UCSD-AML1 (cell line): ENCODE data around the gene DELE1.

Experiments
- DNase-seq: peaks from one replicate; lab custom pipeline; 2025; ENCODE audit not compliant: unreplicated experiment; lab: John Stamatoyannopoulos, UW

DELE1 gene, protein sequence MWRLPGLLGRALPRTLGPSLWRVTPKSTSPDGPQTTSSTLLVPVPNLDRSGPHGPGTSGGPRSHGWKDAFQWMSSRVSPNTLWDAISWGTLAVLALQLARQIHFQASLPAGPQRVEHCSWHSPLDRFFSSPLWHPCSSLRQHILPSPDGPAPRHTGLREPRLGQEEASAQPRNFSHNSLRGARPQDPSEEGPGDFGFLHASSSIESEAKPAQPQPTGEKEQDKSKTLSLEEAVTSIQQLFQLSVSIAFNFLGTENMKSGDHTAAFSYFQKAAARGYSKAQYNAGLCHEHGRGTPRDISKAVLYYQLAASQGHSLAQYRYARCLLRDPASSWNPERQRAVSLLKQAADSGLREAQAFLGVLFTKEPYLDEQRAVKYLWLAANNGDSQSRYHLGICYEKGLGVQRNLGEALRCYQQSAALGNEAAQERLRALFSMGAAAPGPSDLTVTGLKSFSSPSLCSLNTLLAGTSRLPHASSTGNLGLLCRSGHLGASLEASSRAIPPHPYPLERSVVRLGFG

DNA sequence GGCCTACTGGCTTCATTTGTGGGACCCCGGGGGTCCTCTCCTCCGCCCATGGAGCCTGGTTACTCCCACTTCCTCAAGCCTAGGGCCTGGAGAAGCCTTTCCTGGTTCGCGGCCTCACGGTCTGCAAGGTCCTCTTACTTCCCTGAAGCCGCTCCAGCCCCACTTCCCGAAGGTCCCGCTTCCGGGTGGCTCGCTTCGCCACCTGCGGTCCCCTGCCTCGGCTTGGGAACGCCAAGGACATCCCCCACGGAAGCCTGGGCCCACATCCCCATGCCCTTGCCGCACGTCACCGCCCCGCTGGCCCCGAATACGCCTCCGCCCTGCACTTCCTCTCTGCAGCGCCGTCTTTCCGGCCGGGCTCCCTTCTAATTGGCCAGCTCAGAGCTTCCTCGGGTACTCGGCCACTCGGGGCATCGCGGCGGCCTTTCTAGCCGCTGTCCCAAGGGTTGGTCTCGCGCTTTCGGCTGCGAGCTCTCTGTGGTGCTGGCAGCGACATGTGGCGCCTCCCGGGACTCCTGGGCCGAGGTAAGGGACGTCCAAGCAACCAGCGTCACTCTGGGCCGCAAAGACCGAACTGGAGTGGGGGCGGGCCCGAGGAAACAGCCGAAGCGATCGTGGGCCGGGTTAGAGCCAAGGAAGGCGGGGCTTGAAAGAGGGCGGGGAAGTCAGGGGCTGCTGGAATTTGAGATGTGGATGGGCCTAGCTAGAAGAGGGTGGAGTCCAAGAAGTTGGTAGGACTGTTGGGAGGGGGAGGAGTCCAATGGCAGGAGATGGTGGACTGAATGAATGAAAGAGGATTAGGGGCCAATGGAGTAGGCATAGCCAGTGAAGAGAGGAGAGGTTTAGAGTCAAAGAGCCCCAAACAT, at the start of gene DELE1:
DELE1 (plus strand) TSS at position 424 of the 866 bp plus-strand sequence; CDS start at position 495, 71 bp downstream.
- DNase-seq: peak; percentile 95

DNA sequence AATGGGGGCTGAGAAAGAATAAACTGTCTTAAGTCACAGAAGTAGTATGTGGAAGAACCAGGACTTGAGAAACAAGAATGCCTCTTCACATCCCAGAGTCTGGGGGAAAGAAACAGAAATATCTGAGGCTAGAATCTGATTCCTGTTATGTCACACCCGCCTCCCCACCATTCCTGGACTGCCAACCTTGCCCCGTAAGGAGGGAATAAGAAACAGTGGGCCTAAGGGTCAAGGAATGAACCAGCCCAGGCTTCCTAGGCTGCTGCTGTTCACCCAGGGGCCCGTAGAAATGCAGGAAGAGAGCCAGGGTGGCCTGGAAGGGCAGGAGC, 49.8 kb upstream of the DELE1 start:
- DNase-seq: no peak

DNA sequence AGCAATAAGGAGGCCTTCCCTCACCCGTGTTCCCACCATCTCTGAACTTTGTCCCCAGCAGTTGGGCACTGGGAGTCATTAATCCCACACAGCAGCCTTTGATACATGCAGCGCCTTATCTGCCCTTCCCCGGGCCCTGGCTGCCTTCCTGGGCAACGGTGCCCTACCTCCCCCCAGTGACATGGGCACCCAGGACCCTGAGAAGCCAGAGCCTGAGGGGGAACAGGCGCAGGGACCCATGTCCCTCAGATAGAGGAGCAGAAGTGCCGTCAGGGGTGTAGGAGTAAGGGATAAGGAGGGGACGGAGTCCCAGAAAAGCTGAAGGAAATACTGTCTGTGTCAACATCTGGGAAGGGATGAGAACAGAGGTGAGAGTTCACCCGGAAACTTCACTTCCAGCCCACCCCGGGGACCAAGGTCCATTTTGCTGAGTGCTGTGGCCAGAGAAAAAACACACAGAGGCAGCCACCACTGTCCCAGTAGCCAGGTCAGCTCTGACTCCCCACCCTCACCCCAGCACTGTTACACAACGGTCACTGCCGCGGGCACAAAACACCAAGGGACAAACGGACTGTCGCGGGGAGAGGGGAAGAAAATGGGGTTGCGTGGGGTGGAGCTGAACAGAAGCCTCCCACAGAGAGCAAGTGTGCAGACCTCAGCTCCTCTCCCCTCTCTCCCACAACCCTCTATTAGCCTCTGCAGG, 49.3 kb upstream of the DELE1 start:
- DNase-seq: no peak

DNA sequence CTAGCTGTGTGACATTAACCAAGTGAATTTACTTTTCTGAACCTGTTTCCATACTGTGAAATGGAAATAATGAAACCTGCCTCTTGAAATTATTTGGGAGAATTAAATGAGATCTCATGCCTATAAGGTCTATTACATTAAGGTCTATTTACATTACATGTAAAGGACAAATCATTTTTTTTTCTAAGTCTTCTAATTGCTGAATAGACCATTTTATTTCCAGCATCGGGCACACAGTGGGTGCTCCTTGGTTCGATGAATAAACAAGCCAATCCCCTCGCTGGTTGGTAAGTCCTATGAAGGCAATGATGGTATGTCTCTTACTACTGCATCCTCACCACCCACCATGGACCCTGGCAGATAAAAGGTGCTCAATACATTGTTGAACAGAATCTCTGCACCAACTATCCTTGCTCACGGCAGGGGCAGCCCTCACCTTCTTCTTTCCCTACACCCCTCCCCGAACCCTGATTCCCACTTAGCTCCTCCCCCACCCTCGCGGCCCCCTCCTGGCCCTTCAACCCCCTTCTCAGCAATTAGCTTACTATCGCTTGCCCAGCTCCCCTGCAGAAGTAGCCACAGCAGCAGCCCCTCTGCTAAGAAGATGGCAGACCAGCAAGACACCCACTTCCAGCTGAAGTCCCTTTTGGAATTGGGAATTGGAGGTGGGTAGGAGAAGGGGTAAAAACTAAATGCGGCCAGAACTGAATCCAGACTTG, 48.5 kb upstream of the DELE1 start:
- no peak for DNase-seq

DNA sequence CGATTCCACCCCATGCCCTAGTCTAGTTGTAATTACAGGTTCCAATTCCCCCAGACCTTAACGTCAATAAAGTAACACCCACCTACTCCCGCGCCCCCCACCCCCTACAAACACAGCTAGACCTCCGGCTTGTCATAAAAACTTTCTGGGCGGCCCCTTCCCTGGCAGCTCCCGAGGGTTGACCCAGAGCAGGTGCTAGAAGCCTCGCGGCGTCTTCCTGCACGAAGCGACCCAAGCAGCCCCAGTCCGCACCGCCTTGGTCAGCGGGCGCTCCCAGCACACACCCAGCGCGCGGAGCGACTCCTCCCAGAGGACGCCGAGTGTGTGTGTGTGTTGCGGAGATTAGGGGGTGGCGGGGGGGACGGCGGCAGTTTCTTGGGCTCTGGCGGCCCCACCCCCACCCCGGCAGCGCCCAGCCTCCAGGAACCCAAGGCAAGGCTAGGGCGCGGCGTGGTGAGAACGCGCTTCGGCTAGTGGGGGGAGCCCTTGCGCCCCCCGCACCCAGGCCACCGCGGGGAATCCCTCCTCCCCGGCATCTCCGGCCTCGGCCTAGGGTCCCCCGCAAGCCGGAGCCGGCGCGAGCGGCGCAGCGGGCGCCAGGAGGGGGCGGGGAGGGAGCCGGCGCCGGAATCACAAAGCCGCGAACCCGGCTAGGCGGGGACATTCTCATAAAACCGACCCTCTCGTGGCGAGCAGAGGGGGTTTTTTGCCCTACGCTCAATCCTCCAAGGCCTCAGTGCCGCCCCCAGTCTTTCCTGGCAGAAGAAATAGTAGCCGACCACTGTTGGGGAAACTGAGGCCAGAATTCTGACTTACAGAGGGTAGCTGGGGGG, 47.7 kb upstream of the DELE1 start:
- no peak for DNase-seq

DNA sequence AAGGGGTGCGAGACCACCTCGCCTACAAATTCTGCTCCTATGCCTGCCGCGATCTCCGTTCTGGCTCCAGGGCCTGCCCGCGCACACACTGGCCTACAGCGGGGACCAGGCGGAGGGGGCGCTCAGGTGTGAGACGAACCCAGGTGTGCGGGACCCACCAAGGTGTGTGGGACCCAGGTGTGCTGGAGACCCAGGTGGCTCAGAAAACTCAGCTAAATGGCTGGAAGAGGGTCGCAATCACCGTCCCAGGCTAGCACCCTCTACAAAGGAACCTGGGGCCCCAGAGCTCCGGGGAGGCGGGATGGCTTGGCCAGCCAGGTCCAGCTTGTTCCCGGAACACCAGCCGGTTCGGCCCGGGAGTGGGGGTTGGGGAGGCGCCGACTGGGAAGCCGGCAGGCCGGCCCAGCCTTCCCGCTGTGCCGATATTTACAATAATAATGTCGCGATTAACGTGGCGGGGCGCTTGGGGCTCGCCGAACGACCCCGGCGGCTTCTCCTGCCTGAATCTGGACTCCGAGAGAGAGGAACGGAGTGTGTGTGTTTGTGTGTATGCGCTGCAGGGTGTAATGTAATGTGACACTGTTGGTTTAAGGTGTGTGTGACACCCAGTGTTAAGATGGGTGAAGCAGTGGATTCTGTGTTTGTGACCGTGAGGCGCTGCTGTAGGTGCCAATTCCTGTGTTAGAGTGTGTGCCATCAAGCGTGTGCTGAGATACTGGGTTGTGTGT, 46.9 kb upstream of the DELE1 start:
- DNase-seq: no peak

DNA sequence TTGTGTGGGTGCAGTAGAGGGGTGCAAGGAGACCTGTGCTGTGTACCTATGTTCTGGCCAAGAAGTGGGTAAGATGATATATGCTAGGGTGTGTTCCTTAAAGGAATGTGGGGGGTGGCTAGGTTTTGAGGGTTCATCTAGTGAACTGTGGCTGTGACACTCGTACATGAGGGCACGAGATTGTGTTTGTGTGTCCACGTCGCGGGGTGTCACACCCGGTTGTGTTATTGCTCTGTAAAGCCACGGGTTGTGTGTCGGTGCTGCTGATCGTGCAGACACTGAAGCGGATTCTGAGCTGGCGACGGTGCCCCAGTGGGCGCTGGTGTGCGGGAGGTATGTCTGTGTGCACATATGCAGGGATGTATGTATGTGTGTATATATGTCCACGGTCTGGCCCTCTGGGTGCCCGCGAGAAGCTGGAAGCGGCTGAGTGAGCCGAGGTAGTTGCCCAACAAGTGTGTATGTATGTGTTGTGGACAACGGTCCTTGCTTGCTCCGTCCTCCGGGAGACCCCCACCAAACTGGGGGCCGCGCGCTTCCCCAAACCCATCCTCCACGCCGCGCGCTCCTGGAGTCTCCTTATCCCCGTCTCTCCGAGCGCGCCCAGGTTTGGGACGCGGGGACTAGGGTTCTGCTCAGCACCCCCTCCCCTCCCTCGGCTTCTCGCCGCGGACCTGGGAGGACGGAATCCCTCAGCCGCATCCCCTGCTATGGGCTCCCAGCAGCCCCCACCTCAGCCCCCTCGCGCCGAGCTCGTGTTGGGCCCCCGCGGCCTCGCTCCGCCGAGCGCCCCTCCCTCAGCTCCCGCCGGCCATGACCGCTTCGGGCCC, 46.1 kb upstream of the DELE1 start:
- no peak for DNase-seq

DNA sequence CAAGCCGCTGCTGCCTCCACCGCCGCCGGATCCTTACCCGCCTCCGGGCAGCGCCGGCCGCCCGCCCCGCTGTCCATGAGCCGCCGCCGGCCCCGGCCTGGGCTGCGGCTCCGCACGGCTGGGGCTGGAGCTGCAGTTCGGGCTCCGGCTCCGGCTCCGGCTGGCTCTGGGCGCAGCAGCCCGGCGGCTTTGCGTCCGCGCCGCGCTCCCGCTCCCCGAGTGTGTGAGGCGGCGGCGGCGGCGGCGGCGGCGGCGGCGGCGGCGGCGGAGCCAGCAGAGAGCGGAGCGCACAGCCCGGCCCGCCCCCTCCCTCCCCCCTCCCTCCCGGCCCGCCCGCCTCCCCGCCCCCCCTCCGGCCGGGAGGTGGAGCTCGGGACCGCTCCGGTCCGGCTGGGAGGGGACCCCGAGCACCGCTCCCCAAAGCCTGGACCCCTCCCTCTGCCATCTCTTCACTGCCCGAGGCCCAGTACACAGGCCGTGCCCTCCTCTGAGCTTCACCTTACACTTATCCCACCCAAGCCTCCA, 45.4 kb upstream of the DELE1 start, which contains the start of gene PCDH1:
PCDH1 (minus strand) TSS at position 225 of the 525 bp plus-strand sequence; CDS start at position 77, 148 bp downstream.
- DNase-seq: no peak

DNA sequence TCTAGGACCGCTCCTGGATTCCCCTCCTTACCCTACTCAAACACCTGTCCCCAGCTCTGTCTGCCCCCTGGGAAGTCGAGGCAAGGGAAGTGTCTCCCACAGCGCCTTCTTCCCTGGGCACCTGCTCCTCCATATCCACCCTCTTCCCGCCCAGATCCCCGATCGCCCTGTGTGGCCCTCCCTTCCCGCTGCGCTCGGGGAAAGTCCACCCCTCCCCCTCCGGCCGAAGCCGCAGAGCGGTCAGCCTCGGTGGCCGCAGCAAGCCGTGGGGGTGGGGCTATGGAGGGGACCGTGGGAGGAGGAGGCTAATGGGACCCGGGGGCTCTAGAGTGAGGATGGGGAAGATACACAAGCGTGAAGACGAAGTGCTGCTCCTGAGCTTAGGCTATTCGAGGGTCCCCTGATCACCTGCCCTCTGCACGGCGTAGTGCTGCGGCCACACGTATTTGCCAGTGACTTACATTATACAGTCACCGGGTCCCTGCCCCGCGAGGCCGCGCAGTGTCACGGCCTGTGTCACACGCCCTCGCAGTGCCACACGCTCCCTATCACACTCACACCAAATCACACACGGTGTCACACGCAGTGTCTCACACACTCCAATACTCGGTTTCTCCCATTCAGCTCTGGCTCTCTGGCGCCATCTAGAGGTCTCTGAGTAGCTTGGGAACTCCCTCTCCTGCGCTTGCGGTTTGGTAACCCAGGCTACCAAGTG, 44.8 kb upstream of the DELE1 start:
- peak; percentile 81 for DNase-seq

DNA sequence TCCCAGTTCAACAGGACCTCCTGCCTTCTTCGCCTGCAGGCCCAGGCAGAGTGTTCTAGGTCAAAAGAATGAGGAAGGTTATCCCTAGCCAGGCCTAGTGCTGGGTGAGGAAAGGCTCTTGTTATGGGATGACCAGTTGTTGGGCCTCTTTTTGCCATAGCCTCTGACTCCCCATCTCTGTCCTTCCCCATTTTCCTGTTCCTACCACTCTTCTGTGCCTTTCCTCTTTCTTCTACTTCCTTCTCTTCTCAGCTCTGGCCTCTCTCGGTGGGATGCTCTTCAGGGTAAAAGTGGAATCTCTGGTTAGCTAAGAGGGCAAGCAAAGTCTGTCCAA, 44.3 kb upstream of the DELE1 start:
- no peak for DNase-seq

DNA sequence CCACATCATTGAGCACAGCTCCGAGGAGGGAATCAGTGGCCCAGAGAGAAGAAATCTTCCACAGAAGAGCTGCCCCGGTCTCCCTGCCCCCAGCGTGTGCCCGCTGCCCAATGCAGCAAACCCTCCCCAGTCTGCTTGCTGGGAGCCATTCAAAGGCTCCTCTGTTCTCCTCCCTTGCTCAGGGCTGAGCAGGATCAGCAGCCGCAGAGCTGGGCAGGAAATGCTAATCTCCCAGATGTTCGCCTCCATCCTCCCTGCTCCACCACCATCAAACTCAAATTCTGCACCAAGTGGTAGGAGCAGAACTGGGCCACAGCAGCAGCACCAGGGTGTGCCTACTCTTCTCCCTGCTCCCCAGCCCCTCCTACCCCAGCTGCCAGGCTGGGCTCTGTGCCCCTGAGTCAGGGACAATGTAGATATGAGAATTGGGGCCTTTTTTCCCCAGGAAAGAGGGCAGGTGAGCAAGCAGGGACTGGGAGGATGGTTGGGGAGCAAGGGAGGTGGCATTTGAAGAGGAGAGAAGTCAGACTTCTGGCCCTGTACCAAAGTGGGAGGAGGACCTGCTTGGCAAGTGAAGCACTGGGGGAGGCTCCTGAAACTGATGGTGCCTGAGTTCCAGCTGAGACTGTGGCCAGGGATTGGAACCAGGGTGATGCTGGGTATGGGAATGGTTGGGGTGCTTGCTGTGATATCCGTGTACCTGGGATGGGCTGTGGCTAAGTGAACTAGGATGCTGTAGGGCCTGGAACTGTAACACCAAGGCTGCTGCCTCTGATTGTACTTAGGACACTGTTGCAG, 43.5 kb upstream of the DELE1 start:
- DNase-seq: peak; percentile 27

DNA sequence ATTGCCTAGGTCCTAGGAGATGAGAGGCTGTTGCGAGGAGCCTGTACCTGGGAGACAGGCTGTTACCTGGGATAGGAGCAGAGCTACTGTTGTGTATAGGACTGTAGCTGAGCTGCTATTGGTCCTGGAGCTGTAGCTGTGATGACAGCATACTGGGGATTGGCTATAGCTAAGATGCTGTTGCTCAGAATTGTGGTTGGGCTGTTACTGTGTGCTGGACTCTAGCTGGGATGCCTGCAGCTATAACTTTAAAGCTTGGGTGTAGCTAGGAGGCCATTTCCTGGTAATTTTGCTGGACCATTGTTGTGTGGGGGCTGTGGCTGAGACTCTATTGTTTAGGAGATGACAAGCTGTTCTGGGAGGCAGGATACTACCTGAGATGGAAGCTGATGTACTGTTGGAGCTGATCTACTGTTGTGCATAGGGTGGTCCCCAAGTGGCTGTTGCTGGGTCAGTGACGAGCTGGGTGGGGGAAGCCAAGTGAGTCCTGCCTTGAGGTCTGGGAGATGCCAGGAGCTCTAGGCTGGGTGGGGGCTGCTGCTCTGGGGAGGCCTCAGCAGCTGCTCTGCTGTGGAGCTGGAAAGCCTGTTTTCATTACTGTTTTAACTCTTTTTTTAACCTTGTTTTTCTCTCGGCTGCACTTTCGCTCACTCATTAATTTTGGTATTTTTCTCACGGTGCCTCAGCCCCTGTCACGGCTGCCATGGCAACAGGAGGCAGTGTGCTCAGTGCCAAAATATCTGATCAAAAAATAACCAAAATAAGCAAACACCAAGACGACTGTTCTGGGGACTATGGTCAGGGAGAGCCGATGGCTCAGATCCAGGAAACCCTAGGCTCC, 42.5 kb upstream of the DELE1 start:
- DNase-seq: no peak

DNA sequence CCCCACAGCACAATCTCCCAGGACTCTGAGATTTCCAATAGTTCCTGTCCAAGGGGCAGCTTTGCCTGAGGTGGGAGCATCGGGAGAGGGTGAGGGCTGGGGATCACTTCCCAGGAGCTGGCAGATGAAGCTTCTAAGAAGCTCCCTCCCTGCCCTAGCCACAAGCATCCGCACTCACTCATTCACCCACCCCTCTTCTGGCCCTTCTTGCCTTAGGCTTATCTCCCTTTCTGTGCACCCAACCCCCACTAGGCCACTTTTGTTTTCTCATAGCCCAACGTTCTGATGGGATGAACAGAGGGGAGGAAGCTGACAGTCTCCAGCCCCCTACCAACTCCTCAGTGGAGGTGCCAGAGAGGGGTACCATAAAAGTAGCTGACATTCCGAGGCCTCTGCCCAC, 41.8 kb upstream of the DELE1 start:
- DNase-seq: no peak

DNA sequence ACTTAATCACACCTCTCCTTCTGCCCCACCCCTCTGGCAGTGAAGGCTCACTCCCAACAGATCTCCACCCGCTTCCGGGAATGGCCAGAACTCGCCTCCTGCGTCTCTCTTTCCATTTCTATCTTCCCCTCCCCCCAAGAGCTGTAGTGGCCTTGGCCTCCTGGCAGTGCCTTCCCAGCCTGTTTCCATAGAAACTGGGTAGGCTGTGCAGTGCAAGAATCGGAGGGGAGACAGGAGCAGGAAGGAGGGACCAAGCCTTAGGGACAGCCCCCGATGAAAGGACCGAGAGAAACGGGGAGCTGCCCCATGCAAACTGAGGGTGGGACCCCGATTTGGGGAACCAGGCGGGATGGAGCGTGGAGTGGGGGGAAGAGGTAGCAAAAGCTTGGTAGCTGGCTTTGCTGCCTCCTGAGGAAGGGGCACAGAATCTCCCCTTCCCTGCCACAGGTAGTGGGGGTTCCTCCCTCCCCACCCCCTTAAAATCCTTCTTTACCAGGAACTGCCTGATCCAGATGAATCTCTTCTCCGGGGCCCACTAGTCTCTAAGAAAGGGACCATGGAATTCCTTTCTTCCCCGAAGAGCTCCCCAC, 41.0 kb upstream of the DELE1 start:
- no peak for DNase-seq

DNA sequence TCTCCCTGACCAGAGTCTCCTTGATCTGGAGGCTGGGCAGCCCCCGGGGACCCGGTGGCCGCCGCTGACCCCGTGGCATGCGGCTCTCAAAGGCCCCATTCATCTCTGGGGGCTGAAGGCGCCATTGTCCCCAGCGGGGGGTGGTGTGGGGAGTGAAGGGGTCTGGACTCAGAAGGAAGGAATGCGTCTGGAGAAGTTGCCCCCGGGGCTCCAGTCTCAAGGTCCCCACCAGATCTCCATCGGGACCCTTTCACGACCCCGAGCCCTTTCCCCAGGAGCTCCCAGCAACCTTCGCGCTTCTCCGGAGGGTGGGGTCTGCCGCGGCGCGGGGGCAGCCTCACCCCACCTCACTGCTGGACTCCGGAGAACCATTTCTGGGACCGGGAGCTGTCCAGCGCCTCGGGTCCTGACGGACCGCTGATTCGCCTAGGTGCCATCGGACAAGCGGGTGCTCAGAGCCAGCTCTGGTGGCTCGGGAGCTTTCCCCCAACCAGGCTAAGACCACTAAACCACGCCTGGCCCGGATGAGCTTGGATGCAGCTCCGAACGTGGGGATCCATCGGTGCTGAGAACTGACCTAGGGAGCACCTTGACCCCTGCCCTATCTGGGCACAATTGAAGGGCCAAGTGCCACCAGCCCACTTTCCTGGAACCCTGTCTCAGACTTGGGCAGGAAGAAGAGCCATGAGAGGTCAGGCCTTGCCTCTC, 40.3 kb upstream of the DELE1 start:
- DNase-seq: peak; percentile 21
